ENCODE measurements around the gene OTOP2.
"Not testable (repeated sequence)": the region's sequence is repeated elsewhere in the genome, so short reads cannot be mapped to it uniquely, and the experiment has no call there.

OTOP2 gene

GRCh38 chr17:74901353-74902135 lies 22.5 kb upstream of the OTOP2 start:
- DNase-seq: no peak

GRCh38 chr17:74903034-74903433 lies 21.0 kb upstream of the OTOP2 start:
- DNase-seq: no peak

DNA sequence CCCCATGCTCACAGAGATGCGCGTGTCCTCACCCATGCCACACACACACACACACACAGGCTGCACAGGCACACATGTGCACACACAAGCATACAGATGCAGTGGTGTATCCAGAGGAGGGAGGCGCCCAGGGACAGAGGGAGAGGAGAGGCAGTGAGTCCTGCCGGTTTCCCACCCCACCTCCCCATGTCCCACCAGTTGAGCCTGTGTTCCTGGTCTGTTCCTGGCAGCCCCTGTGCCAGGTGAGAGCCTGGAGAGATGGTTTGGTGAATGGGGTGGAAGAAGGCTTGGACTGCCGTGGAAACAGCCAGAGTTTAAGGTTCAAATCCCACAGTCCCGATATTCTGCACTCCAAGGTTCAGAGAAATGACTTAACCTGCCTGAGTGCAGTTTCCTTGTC lies 20.4 kb upstream of the OTOP2 start:
- DNase-seq: no peak

DNA sequence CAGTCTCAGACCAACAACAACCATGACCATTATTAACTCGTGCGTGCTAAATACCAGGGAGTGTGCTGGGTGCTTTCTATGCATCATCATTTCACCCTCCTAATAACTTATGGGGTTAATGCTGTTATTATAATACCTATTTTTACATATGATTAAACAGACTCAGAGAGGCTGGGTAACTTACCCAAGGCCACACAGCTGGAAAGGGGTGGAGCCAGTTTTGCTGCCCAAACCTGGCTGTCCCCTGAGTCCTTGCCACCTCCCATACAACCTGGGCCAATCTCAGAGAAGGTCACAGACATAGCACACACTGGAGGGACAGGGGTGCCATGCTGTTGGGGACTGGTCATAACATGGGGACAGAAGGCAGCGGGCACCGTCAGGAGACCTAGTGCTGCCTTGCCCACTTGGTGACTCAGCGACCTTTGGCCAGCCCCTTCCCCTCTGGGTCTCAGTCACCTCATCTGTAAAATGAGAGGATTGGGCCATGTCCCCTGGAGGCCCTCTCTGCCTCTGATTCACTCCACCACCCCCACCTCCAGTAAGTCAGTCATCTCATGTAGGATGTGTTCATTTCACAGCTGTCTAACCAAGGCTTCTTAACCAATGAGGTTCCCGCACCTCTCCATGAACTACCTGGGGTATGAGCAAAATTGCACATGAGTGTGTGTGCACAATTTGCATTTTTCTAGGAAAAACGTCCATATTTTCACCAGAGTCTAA lies 19.2 kb upstream of the OTOP2 start:
- DNase-seq: no peak

GRCh38 chr17:74906214-74906793 lies 17.8 kb upstream of the OTOP2 start:
- not testable (repeated sequence) for DNase-seq

GRCh38 chr17:74907012-74907411 lies 17.1 kb upstream of the OTOP2 start:
- DNase-seq: no peak

DNA sequence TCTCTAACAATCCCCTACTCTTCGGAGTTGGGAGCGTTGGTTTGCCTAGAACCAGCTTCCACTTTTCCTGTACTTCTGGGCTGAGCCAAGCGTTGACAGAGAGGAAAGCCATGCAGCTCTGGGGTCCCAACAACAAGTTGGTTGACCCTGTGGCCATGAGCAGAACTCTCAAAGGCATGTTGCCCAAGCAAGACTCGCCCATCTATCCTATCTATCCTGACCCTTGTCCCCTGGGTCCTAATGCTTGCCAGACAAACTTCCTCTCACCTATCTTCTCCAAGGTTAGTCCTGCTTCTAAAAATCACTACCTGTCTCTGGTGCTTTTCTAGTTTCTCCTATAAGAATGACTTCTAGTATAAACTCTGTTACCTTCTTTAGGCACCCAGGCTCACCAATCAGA lies 15.0 kb upstream of the OTOP2 start:
- not testable (repeated sequence) for DNase-seq

GRCh38 chr17:74911423-74911822 lies 12.7 kb upstream of the OTOP2 start:
- DNase-seq: not testable (repeated sequence)

DNA sequence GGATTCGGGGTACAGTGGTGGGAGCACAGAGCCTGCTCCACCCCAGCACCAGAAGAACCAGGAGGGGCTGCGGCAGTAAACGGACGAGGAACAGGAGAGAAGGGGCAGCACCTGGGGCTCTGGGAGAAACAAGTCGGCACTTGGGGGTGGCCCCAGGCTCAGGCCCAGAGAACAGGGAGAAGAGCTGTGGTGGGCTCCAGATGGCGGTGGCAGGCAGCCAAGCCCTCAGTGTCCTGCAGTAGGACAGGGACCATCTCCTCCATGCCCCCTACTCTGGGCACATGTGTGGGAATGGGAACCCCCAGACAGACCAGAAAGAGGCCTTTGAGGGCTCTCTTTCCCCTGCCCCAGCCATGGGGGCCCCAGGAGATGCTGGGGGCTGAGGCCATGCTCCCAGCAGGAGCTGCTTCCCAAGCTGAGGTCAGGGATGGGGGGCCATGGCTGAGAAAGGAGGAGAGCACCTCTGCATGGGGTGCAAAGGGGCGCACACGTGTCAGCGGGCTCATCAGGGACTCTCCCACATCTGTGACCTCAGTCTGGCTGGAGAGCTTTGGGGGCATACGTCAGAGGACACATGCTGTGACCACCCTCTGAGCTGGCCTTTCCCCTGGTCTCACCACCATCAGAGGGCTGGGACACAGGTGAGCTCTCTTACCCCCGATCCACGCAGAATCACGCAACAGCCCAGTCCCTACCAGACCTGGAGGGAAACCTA lies 7.8 kb upstream of the OTOP2 start:
- DNase-seq: no peak

DNA sequence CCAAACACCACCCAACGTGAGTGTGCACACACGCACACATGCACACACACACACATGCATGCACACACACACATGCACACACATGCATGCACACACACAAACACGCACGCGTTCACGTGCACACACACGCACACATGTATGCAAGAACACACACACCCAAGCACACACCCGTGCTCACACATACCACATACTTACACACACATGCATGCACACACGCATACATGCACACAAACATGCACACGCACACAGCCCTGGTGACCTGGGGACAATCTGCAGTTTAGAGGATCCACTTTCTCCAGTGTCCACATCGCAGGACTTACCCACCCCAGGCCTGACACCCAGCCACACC lies 7.2 kb upstream of the OTOP2 start:
- no peak for DNase-seq

- DNase-seq: no peak
Measured at GRCh38 chr17:74917430-74917829, 6.6 kb upstream of the OTOP2 start.

DNA sequence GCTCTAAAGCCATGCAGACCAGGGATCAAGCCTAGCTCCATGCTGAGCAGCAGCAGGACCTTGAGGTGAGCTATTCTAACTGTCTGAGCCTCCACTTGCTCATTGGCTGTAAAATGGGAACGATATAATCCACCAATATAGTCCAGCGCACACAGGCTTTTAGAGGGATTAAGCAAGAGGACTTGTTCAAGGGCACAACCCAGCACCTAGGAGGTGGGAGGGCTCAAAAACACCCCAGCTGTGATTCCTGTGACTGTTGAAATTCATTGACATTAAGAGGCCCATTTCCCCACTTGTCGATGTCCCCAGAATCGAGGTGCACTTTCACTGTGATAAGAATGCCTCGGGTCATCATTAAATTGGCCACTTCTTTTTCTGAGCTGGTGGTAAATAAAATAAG lies 5.2 kb upstream of the OTOP2 start:
- no peak for DNase-seq

- DNase-seq: no peak
Measured at GRCh38 chr17:74919440-74920305, 4.4 kb upstream of the OTOP2 start.

- no peak for DNase-seq
Measured at GRCh38 chr17:74920306-74920620, 3.8 kb upstream of the OTOP2 start.

DNA sequence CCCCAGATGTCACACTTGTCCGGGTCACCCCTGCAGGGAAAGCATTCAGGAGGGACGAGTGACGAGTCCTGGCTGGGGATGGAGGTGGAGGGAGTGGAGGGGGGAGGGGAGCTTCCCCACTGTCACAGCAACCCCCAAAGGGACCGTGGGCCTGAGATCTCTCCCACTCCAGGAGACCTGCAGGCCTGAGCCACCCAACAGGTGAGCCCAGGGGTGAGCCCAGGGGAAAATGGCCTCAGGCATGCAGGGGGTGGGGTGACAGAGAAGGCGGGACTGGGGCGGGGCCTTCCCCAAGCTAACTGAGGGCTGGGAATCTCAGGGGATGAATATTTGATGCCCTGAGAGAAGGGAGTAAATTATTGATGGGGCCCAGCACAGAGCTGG lies 3.4 kb upstream of the OTOP2 start:
- DNase-seq: no peak

GRCh38 chr17:74921026-74921681 lies 2.9 kb upstream of the OTOP2 start:
- no peak for DNase-seq

DNA sequence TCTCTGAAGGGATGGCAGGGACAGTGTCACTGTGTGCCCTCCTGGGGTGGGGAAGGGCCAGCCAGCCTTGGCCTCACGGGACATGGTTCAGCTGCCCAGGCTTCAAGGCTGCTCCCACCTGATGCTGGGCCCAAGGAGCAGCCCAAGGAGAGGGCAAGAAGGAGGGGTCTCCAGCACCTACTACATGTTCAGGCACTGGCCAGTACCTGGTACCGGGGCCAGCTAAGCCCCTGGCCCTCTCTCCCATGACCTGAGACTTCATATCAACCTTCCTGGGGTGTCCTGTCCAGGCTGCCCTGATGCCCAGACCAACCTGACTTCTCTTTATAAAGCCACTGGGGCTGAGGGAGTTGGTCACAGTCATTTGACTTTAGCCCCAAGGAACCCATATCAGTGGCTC lies 2.3 kb upstream of the OTOP2 start:
- DNase-seq: no peak

DNA sequence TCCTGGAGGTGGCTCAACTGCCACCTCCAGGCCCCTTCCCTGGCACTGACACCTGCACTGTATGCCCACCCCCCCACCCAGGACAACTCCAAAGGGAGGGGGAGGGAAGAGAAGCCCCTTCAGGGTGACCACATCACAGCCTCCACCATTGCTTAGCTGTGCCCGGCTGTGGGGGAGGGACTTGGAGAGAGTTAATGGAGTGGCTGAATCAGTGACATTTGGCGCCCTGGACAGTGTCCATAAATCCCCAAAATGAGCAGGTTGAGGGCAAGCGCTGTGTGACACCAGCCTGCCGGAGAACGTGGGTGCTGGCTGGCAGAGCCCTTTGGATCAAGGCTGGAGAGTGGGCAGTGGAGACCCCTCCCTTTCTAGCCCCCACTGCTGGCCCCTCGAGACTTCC lies 1.9 kb upstream of the OTOP2 start:
- DNase-seq: no peak

DNA sequence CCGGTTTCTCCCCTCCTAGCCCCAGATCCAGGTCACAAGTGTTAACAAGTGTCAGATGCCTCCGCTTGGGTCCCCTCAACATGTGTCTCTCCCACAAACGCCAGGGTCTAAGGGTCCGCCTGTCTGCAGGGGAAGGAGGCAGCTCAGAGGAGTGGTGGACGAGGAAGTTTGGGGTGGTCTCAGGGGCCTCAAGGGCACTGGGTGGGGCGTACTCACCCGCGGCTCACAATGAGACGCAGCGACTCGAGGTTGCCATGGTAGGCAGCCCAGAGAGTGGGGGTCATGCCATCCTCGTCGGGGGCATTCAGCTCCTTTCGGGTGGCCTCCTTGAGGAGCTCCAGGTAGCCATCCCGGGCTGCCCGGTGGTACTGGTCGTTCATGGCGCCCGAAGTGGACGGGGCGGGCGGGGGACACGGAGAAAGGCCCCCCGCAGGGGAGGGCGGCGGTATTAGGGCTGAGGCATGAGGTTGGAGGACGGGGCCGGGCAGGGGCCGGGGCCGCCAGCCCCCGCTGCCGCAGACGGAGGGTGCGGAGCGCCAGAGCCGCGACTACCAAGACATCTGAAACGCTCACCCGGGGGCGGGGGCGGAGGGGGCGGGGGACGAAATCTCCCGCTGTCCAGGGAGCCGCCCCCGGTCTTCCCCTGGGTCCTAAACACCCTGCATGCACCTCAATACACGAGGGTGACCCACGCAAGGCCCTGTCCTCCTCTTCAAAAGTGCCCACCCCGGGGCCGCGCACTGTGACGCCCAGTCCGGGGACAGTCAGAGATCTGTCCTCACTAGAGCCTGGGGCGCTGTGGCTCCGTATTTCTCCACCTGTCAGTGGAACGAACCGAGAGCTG lies 1.2 kb upstream of the OTOP2 start, which contains the start of gene USH1G:
Gene USH1G (minus strand): TSS at position 562 of the 844 bp plus-strand sequence. CDS start 182 bp downstream, at position 380.
- DNase-seq: no peak

DNA sequence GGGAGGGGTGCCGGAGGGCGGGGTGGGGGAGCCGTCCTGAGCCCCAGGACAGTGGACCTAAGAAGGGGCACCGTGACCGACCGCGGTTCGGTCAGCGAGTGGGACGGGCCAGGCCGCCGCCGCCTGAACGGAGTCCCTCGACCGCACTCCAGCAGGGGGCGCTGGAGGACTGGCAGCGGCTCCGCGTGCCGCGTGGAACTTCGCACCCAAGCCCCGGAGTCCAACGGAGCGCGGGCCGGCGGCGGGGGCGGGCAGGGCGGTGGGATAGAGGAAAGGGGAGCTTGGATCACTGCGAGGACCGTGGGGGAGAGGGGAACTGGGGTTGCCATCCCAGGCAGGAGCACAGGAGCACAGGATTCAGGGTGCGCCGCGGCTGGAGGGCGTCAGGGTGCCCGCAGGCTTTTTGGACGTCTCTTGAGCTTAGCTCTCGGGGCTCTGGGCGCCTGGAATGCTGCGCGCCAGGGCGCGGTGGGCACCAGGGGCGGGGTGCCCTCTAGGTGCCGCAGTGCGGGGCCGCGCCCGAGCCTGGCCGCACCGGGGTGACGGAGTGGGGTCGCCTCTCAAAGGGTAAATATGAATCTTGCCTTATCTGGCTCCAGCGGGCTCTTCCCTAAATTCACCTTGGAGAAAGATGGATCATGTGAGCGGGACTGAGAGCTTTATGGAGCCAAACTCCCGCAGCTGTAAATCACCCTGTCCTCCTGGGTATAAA lies 379 bp upstream of the OTOP2 start:
- DNase-seq: no peak
